Neural progenitor cell (in vitro differentiated cells): Measurements from ENCODE around the gene MPC1. TPM values are rescaled to one million over a fixed set of nuclear protein-coding genes. Genes with fewer than 3 reads are reported as not detected.

Experiments used
- DNase-seq: peaks from one replicate; pipeline ENCODE4 v3.0.0-alpha.2; 2016; ENCODE audit warnings: low spot score
- H2AFZ ChIP-seq: fragments of 200-600 bp; sonication (generic); replicated peaks from 2 replicates; pipeline ENCODE4 v1.6.1; 2016; ENCODE audit warnings: antibody characterized with exemption
- H3F3A ChIP-seq: fragments of 200-600 bp; sonication (generic); 2 replicates; pipeline ENCODE4 v1.6.1; 2016; ENCODE audit warnings: antibody characterized with exemption, low read depth
- H3K27ac ChIP-seq: fragments of 200-600 bp; sonication (generic); 2 replicates; pipeline ENCODE4 v1.5.1; 2016; ENCODE audit warnings: mild to moderate bottlenecking
- H3K27me3 ChIP-seq: fragments of 200-600 bp; sonication (generic); 2 replicates; pipeline ENCODE4 v1.6.1; 2016; ENCODE audit warnings: mild to moderate bottlenecking, moderate library complexity
- H3K36me3 ChIP-seq: fragments of 200-600 bp; sonication (generic); 2 replicates; pipeline ENCODE4 v1.5.1; 2016
- H3K4me1 ChIP-seq: fragments of 200-600 bp; sonication (generic); 2 replicates; pipeline ENCODE4 v1.6.1; 2016; ENCODE audit warnings: mixed run types
- H3K4me2 ChIP-seq: fragments of 200-600 bp; sonication (generic); 2 replicates; pipeline ENCODE4 v1.6.1; 2016
- H3K4me3 ChIP-seq: fragments of 200-600 bp; sonication (generic); 2 replicates; pipeline ENCODE4 v1.5.1; 2016
- H3K79me2 ChIP-seq: fragments of 200-600 bp; sonication (generic); 2 replicates; pipeline ENCODE4 v1.6.1; 2016; ENCODE audit warnings: low read depth
- H3K9ac ChIP-seq: fragments of 200-600 bp; sonication (generic); 2 replicates; pipeline ENCODE4 v1.6.1; 2016
- H3K9me3 ChIP-seq: fragments of 200-600 bp; sonication (generic); 2 replicates; pipeline ENCODE4 v1.5.1; 2016; ENCODE audit warnings: low read depth
- H4K20me1 ChIP-seq: fragments of 200-600 bp; sonication (generic); 2 replicates; pipeline ENCODE4 v1.6.1; 2016; ENCODE audit warnings: low read depth
- H3K27ac Mint-ChIP-seq: 3 replicates; pipeline ENCODE4 v1.8.0; 2021; ENCODE audit warnings: mixed read lengths
- H3K27me3 Mint-ChIP-seq: 2 replicates; pipeline ENCODE4 v1.8.0; 2022; ENCODE audit warnings: low read depth, mild to moderate bottlenecking, inconsistent platforms, moderate library complexity, mixed read lengths; ENCODE audit not compliant: insufficient read depth
- H3K36me3 Mint-ChIP-seq: 3 replicates; pipeline ENCODE4 v1.8.0; 2021; ENCODE audit warnings: mixed read lengths
- H3K4me1 Mint-ChIP-seq: 3 replicates; pipeline ENCODE4 v1.8.0; 2021; ENCODE audit warnings: mixed read lengths
- H3K4me3 Mint-ChIP-seq: 3 replicates; pipeline ENCODE4 v1.8.0; 2021; ENCODE audit warnings: mild to moderate bottlenecking, moderate library complexity, mixed read lengths
- H3K9me3 Mint-ChIP-seq: 3 replicates; pipeline ENCODE4 v1.8.0; 2020; ENCODE audit warnings: mixed read lengths
- EZH2 ChIP-seq: fragments of 200-600 bp; sonication (generic); IDR thresholded peaks from 2 replicates; pipeline ENCODE4 v1.6.1; 2017; ENCODE audit warnings: antibody characterized with exemption, mild to moderate bottlenecking, moderate library complexity
- EZH2phosphoT487 ChIP-seq: fragments of 200-600 bp; sonication (generic); IDR thresholded peaks from 2 replicates; pipeline ENCODE4 v1.6.1; 2017; ENCODE audit warnings: antibody characterized with exemption
- total RNA-seq: library from RNA; depleted of rRNA; stranded (reverse); fragments of >200 nt; gene quantifications from 2 replicates; pipeline ENCODE4 v1.2.3, GENCODE V29; 2015; ENCODE audit warnings: low replicate concordance
- TF ChIP-seq, protein P1 (sequence below): fragments of 200-600 bp; sonication (generic); IDR thresholded peaks from 2 replicates; pipeline ENCODE4 v1.5.1; 2017; ENCODE audit warnings: antibody characterized with exemption, mild to moderate bottlenecking

The MPC1 gene
- total RNA-seq, 1 donor from 2014 or later, result 13.2 TPM

GRCh38 chr6:166377721-166378120 is 5.0 kb downstream of the MPC1 start:
- peaks cover 12% of the 10 kb centered on the region for H3K27me3 ChIP-seq
- H3K4me3 Mint-ChIP-seq, result no peak overlapping the region
- H3K79me2 ChIP-seq, result no peaks in the 10 kb centered on the region
- H3K27ac ChIP-seq, result no peak overlapping the region
- no peak overlapping the region for H2AFZ ChIP-seq
- no peaks in the 10 kb centered on the region for H3K36me3 ChIP-seq
- H3K4me1 ChIP-seq, result no peaks in the 10 kb centered on the region
- H3K36me3 Mint-ChIP-seq, result no peaks in the 10 kb centered on the region
- no peaks in the 10 kb centered on the region for H4K20me1 ChIP-seq
- no peaks in the 10 kb centered on the region for H3K9me3 Mint-ChIP-seq
- no peak for TF ChIP-seq EZH2
- TF ChIP-seq, protein P1, sequence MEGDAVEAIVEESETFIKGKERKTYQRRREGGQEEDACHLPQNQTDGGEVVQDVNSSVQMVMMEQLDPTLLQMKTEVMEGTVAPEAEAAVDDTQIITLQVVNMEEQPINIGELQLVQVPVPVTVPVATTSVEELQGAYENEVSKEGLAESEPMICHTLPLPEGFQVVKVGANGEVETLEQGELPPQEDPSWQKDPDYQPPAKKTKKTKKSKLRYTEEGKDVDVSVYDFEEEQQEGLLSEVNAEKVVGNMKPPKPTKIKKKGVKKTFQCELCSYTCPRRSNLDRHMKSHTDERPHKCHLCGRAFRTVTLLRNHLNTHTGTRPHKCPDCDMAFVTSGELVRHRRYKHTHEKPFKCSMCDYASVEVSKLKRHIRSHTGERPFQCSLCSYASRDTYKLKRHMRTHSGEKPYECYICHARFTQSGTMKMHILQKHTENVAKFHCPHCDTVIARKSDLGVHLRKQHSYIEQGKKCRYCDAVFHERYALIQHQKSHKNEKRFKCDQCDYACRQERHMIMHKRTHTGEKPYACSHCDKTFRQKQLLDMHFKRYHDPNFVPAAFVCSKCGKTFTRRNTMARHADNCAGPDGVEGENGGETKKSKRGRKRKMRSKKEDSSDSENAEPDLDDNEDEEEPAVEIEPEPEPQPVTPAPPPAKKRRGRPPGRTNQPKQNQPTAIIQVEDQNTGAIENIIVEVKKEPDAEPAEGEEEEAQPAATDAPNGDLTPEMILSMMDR, result no peak
- no peak for TF ChIP-seq EZH2phosphoT487
- peaks cover 2% of the 10 kb centered on the region for H3K27me3 Mint-ChIP-seq
- H3K4me1 Mint-ChIP-seq, result peaks cover 5% of the 10 kb centered on the region
- H3K9ac ChIP-seq, result no peak overlapping the region
- DNase-seq, result no peak
- H3K9me3 ChIP-seq, result no peaks in the 10 kb centered on the region
- no peak overlapping the region for H3K27ac Mint-ChIP-seq
- H3K4me3 ChIP-seq, result no peak overlapping the region
- no peak overlapping the region for H3K4me2 ChIP-seq
- no peaks in the 10 kb centered on the region for H3F3A ChIP-seq

DNA sequence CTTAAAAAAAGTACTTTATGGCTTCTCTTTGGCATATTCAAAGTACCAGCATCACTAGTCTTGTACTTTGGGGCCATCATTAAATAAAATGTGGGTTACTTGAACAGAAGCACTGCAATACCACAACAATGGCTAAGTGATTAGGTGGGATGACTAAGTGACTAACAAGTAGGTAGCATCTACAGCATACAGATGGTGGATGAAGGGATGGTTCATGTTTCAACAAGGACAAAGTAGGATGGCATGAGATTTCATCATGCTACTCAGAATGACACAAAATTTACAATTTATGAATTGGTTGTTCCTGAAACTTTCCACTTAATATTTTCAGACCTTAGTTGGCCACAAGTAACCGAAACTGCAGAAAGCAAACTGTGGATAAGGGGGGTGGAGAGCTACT is 7.7 kb downstream of the MPC1 start:
- no peak overlapping the region for H3K4me3 Mint-ChIP-seq
- H2AFZ ChIP-seq, result no peak overlapping the region
- no peaks in the 10 kb centered on the region for H4K20me1 ChIP-seq
- TF ChIP-seq EZH2phosphoT487, result no peak
- TF ChIP-seq, protein P1, result no peak
- no peak for TF ChIP-seq EZH2
- no peak overlapping the region for H3K9ac ChIP-seq
- H3K9me3 ChIP-seq, result no peaks in the 10 kb centered on the region
- H3K4me2 ChIP-seq, result no peak overlapping the region
- H3K27ac ChIP-seq, result no peak overlapping the region
- no peaks in the 10 kb centered on the region for H3K79me2 ChIP-seq
- H3K27me3 ChIP-seq, result no peaks in the 10 kb centered on the region
- no peaks in the 10 kb centered on the region for H3K36me3 ChIP-seq
- H3K4me1 ChIP-seq, result no peaks in the 10 kb centered on the region
- peaks cover under 1% of the 10 kb centered on the region for H3K4me1 Mint-ChIP-seq
- H3K27ac Mint-ChIP-seq, result no peak overlapping the region
- H3F3A ChIP-seq, result no peaks in the 10 kb centered on the region
- H3K27me3 Mint-ChIP-seq, result no peaks in the 10 kb centered on the region
- H3K9me3 Mint-ChIP-seq, result no peaks in the 10 kb centered on the region
- no peak for DNase-seq
- no peaks in the 10 kb centered on the region for H3K36me3 Mint-ChIP-seq
- no peak overlapping the region for H3K4me3 ChIP-seq

GRCh38 chr6:166370489-166370888 is 12.3 kb downstream of the MPC1 start:
- Histone ChIP-seq H3K4me2 (no peak overlapping the region), H3K4me1 (peaks cover 9% of the 10 kb centered on the region), H3F3A (no peaks in the 10 kb centered on the region), H2AFZ (no peak overlapping the region), H3K27me3 (no peaks in the 10 kb centered on the region), H3K27ac (no peak overlapping the region), H3K4me3 (no peak overlapping the region), H4K20me1 (no peaks in the 10 kb centered on the region), H3K9ac (no peak overlapping the region), H3K79me2 (no peaks in the 10 kb centered on the region), H3K36me3 (no peaks in the 10 kb centered on the region), H3K9me3 (no peaks in the 10 kb centered on the region)
- H3K36me3 Mint-ChIP-seq, result peaks cover 3% of the 10 kb centered on the region
- TF ChIP-seq EZH2phosphoT487 (no peak), EZH2 (no peak)
- TF ChIP-seq, protein P1, result no peak
- H3K4me1 Mint-ChIP-seq, result peaks cover 13% of the 10 kb centered on the region
- no peak overlapping the region for H3K4me3 Mint-ChIP-seq
- peaks cover 2% of the 10 kb centered on the region for H3K27me3 Mint-ChIP-seq
- H3K9me3 Mint-ChIP-seq, result no peaks in the 10 kb centered on the region
- DNase-seq, result no peak
- no peak overlapping the region for H3K27ac Mint-ChIP-seq
